Measurements from ENCODE around the gene ACOXL.

Gene ACOXL

GRCh38 chr2:110979471-110980338 lies 247.3 kb downstream of the ACOXL start:
- DNase-seq = no peak

- DNase-seq = no peak
Measured at GRCh38 chr2:110980339-110981062, 248.1 kb downstream of the ACOXL start.

- DNase-seq = no peak
Measured at GRCh38 chr2:110983133-110983532, 250.8 kb downstream of the ACOXL start.

GRCh38 chr2:110984694-110985490 lies 252.5 kb downstream of the ACOXL start:
- no peak for DNase-seq

- no peak for DNase-seq
Measured at GRCh38 chr2:110990440-110990839, 258.1 kb downstream of the ACOXL start.

GRCh38 chr2:110991911-110992310 lies 259.5 kb downstream of the ACOXL start:
- no peak for DNase-seq

GRCh38 chr2:110992886-110993285 lies 260.5 kb downstream of the ACOXL start:
- no peak for DNase-seq

- peak; percentile 17 for DNase-seq
Measured at GRCh38 chr2:110993557-110994231, 261.3 kb downstream of the ACOXL start.

- peak; percentile 24 for DNase-seq
Measured at GRCh38 chr2:110994250-110994961, 262.0 kb downstream of the ACOXL start.

GRCh38 chr2:110995911-110996310 lies 263.5 kb downstream of the ACOXL start:
- DNase-seq = no peak

GRCh38 chr2:110997331-110998045 lies 265.1 kb downstream of the ACOXL start:
- DNase-seq = no peak

- DNase-seq = no peak
Measured at GRCh38 chr2:110998311-110998710, 265.9 kb downstream of the ACOXL start.

GRCh38 chr2:110999626-111000025 lies 267.3 kb downstream of the ACOXL start:
- DNase-seq = no peak

GRCh38 chr2:111005307-111005706 lies 272.9 kb downstream of the ACOXL start:
- DNase-seq = no peak

GRCh38 chr2:111005821-111006220 lies 273.4 kb downstream of the ACOXL start:
- no peak for DNase-seq

- DNase-seq = no peak
Measured at GRCh38 chr2:111007757-111008688, 275.6 kb downstream of the ACOXL start.

GRCh38 chr2:111011218-111011617 lies 278.8 kb downstream of the ACOXL start:
- DNase-seq = no peak

- DNase-seq = no peak
Measured at GRCh38 chr2:111015283-111015995, 283.1 kb downstream of the ACOXL start.

GRCh38 chr2:111017034-111017622 lies 284.8 kb downstream of the ACOXL start:
- DNase-seq = no peak
